K562 (cell line): ENCODE measurements around the gene SLC12A1. TPM values are rescaled to one million over a fixed set of nuclear protein-coding genes. Genes with fewer than 3 reads are reported as not detected.

Source experiments
- ASH1L ChIP-seq: fragments of 450-650 bp; IDR thresholded peaks from 2 replicates; pipeline ENCODE4 v1.6.1; 2018; ENCODE audit warnings: borderline replicate concordance, mild to moderate bottlenecking, low read depth; ENCODE audit not compliant: partially characterized antibody
- CTCF ChIP-seq, 3 experiments: IDR thresholded peaks in 2 of 3; conservative IDR thresholded peaks in 1 of 3; 2 replicates each; pipeline ENCODE4 v1.5.1; 2011 to 2012; ENCODE audit warnings: low read length in 3 of 3, mild to moderate bottlenecking in 3 of 3, control low read depth in 2 of 3, improper control_type of control experiment in 1 of 3, inconsistent platforms in 1 of 3, low read depth in 1 of 3, mixed read lengths in 1 of 3, moderate library complexity in 1 of 3; ENCODE audit not compliant: insufficient read depth in 2 of 3
- EP400 ChIP-seq: fragments of 450-650 bp; IDR thresholded peaks from 2 replicates; pipeline ENCODE4 v1.6.1; 2017; ENCODE audit warnings: antibody characterized with exemption, mild to moderate bottlenecking, moderate library complexity
- HMGXB4 ChIP-seq: sonication (generic); formaldehyde crosslinking; IDR thresholded peaks from 2 replicates; pipeline ENCODE4 v1.8.1; 2023; ENCODE audit warnings: mild to moderate bottlenecking, missing genetic modification reagents
- KAT8 ChIP-seq: fragments of 450-650 bp; IDR thresholded peaks from 2 replicates; pipeline ENCODE4 v1.6.1; 2016; ENCODE audit warnings: low read depth, mild to moderate bottlenecking
- MAX ChIP-seq: sonication (generic); formaldehyde crosslinking; IDR thresholded peaks from 2 replicates; pipeline ENCODE4 v1.9.0; 2022; ENCODE audit warnings: mild to moderate bottlenecking, missing genetic modification reagents
- MEIS2 ChIP-seq: fragments of 450-650 bp; IDR thresholded peaks from 2 replicates; pipeline ENCODE4 v1.6.1; 2014; ENCODE audit warnings: mild to moderate bottlenecking; ENCODE audit not compliant: partially characterized antibody
- MIER1 ChIP-seq: fragments of 450-650 bp; IDR thresholded peaks from 2 replicates; pipeline ENCODE4 v1.6.1; 2016; ENCODE audit warnings: antibody characterized with exemption, mild to moderate bottlenecking, low read depth
- NR2F6 ChIP-seq: fragments of 450-650 bp; formaldehyde crosslinking; IDR thresholded peaks from 2 replicates; pipeline ENCODE4 v1.4.0; 2020; ENCODE audit warnings: mild to moderate bottlenecking
- PHF21A ChIP-seq: fragments of 450-650 bp; IDR thresholded peaks from 2 replicates; pipeline ENCODE4 v1.6.1; 2017; ENCODE audit warnings: low read depth, borderline replicate concordance
- REST ChIP-seq, 2 experiments: fragments of 450-650 bp; formaldehyde crosslinking in 1 of 2; IDR thresholded peaks; 2 replicates each; pipeline versions ENCODE4 v1.4.0 to v1.6.1; 2014 to 2020; ENCODE audit warnings: mild to moderate bottlenecking in 2 of 2, borderline replicate concordance in 1 of 2, low read depth in 1 of 2
- VEZF1 ChIP-seq: fragments of 200-800 bp; sonication (Bioruptor generic); IDR thresholded peaks from 2 replicates; pipeline ENCODE4 v1.6.1; 2017; ENCODE audit warnings: missing genetic modification characterization, missing compliant biosample characterization
- ZNF232 ChIP-seq: sonication (generic); formaldehyde crosslinking; IDR thresholded peaks from 2 replicates; pipeline ENCODE4 v1.8.0; 2022; ENCODE audit warnings: mild to moderate bottlenecking, missing genetic modification reagents
- ZNF445 ChIP-seq: fragments of 250-450 bp; sonication (Bioruptor Pico); IDR thresholded peaks from 2 replicates; pipeline ENCODE4 v1.4.0; 2020; ENCODE audit warnings: low read depth, mild to moderate bottlenecking, moderate library complexity
- polyA plus RNA-seq, 8 experiments: library from polyadenylated mRNA; depleted of rRNA in 4 of 8; stranded (reverse) in 5 of 8; unstranded in 3 of 8; fragments of >200 nt; fragmentation: Nextera tagmentation in 2 of 8; fragmentation: Illumina TruSeq in 1 of 8; extraction: Ambion mirVana in 2 of 8; extraction: Trizol in 1 of 8; gene quantifications; 2 replicates each; pipeline versions ENCODE4 v1.2.1 to v1.2.3, GENCODE V29; 2011 to 2014; ENCODE audit warnings: inconsistent platforms in 1 of 8, missing spikeins in 1 of 8
- total RNA-seq, 7 experiments: library from RNA; depleted of rRNA in 6 of 7; stranded (reverse); fragments of >200 nt in 6 of 7; fragmentation: Illumina TruSeq in 2 of 7; extraction: Trizol in 2 of 7; gene quantifications; 2 replicates each; pipeline versions ENCODE4 v1.2.1 to v1.2.3, GENCODE V29; 2011 to 2021; ENCODE audit warnings: low replicate concordance in 1 of 7

The SLC12A1 gene
- total and polyA plus RNA-seq, 9 of the 15 experiments (the other 6 are each of a cell fraction or from before 2014, with no cell fraction given), result not detected

GRCh38 chr15:48352474-48353072 lies 146.5 kb downstream of the SLC12A1 start (continued):
- TF ChIP-seq ZNF232 (no peak), EP400 (no peak), MEIS2 (no peak), HMGXB4 (CRISPR knock-in tag) (no peak), ASH1L (no peak), NR2F6 (no peak), ZNF445 (CRISPR knock-in tag) (no peak), MIER1 (no peak), PHF21A (no peak), MAX (no peak), REST (IDR thresholded peaks at IDR 0.05; ENCODE audit: borderline replicate concordance) (peak; percentile 64; the same call in 1 of the 2 replicates), REST (CRISPR knock-in tag; IDR thresholded peaks at IDR 0.05; ENCODE audit: low read depth) (no peak), KAT8 (no peak), CTCF (IDR thresholded peaks at IDR 0.05 in 2 of 3, conservative IDR thresholded peaks at IDR 0.05 in 1 of 3; ENCODE audit: insufficient read depth in 2 of 3, low read depth in 1 of 3, low read length in 3 of 3) (peak; percentile 72 to 84 (median 79)), VEZF1 (CRISPR knock-in tag) (0 out of 2 replicates have a peak, but pooled peaks have one; percentile 15)
